Measurements from ENCODE around the gene CHFR.
"Not testable (repeated sequence)": the region's sequence is repeated elsewhere in the genome, so short reads cannot be mapped to it uniquely, and the experiment has no call there.

- not testable (repeated sequence) for TF ChIP-seq CTCF (conservative IDR thresholded peaks at IDR 0.05; ENCODE audit: low read length); EZH2phosphoT487 (IDR thresholded peaks at IDR 0.05; ENCODE audit: borderline replicate concordance)
Observed at GRCh38 chr12:132936921-132937320, 49.5 kb upstream of the CHFR start.

Data from Loucy (cell line).